Esophagus muscularis mucosa (tissue), 3 donors: ENCODE data around the gene GP1BB.

ENCODE experiments used
- POLR2A ChIP-seq: fragments of 450-650 bp; IDR thresholded peaks from one replicate; pipeline ENCODE4 v1.6.1; 2017; ENCODE audit warnings: antibody characterized with exemption, moderate library complexity, mild to moderate bottlenecking, low read depth
- POLR2AphosphoS5 ChIP-seq, 2 donors: sonication (generic); formaldehyde crosslinking; IDR thresholded peaks; one replicate each; pipeline ENCODE4 v1.6.1; 2017; ENCODE audit warnings: antibody characterized with exemption in 2 of 2
- TF ChIP-seq, protein P1 (sequence below), 3 experiments: fragments of 200-600 bp in 2 of 3; fragments of 450-650 bp in 1 of 3; sonication (generic) in 2 of 3; IDR thresholded peaks; one replicate each; pipeline ENCODE4 v1.5.1; 2017 to 2019; ENCODE audit warnings: antibody characterized with exemption in 3 of 3, mild to moderate bottlenecking in 2 of 3, moderate library complexity in 1 of 3

DNA sequence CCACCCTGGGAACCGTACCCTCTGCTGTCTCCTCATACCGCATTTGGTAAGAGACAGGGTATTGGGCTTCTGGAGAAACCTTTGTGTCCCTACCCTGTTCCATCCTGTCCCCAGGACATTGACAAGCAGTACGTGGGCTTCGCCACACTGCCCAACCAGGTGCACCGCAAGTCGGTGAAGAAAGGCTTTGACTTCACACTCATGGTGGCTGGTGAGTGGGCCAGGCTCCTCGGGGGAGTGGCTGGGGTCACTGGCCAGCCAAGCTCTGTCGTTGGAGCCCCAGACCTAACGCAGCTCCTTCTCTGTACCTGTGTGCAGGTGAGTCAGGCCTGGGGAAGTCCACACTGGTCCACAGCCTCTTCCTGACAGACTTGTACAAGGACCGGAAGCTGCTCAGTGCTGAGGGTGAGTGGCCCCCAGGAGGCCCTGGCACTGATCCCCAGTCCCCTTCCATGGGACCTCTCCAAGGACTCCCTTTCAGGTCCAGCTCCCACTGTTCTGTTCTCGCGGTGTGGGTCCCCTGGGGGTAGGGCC lies 3.8 kb upstream of the GP1BB start:
- TF ChIP-seq, protein P1, sequence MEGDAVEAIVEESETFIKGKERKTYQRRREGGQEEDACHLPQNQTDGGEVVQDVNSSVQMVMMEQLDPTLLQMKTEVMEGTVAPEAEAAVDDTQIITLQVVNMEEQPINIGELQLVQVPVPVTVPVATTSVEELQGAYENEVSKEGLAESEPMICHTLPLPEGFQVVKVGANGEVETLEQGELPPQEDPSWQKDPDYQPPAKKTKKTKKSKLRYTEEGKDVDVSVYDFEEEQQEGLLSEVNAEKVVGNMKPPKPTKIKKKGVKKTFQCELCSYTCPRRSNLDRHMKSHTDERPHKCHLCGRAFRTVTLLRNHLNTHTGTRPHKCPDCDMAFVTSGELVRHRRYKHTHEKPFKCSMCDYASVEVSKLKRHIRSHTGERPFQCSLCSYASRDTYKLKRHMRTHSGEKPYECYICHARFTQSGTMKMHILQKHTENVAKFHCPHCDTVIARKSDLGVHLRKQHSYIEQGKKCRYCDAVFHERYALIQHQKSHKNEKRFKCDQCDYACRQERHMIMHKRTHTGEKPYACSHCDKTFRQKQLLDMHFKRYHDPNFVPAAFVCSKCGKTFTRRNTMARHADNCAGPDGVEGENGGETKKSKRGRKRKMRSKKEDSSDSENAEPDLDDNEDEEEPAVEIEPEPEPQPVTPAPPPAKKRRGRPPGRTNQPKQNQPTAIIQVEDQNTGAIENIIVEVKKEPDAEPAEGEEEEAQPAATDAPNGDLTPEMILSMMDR (IDR thresholded peaks at IDR 0.05), result no peak
- TF ChIP-seq POLR2A (no peak), POLR2AphosphoS5 (IDR thresholded peaks at IDR 0.05) (no peak)
